Neural progenitor cell (in vitro differentiated cells): ENCODE data around the gene EXOSC7. TPM values are rescaled to one million over a fixed set of nuclear protein-coding genes. Genes with fewer than 3 reads are reported as not detected.

Experiments
- DNase-seq: peaks from one replicate; pipeline ENCODE4 v3.0.0-alpha.2; 2016; ENCODE audit warnings: low spot score
- H2AFZ ChIP-seq: fragments of 200-600 bp; sonication (generic); replicated peaks from 2 replicates; pipeline ENCODE4 v1.6.1; 2016; ENCODE audit warnings: antibody characterized with exemption
- H3F3A ChIP-seq: fragments of 200-600 bp; sonication (generic); 2 replicates; pipeline ENCODE4 v1.6.1; 2016; ENCODE audit warnings: antibody characterized with exemption, low read depth
- H3K27ac ChIP-seq: fragments of 200-600 bp; sonication (generic); 2 replicates; pipeline ENCODE4 v1.5.1; 2016; ENCODE audit warnings: mild to moderate bottlenecking
- H3K27me3 ChIP-seq: fragments of 200-600 bp; sonication (generic); 2 replicates; pipeline ENCODE4 v1.6.1; 2016; ENCODE audit warnings: mild to moderate bottlenecking, moderate library complexity
- H3K36me3 ChIP-seq: fragments of 200-600 bp; sonication (generic); 2 replicates; pipeline ENCODE4 v1.5.1; 2016
- H3K4me1 ChIP-seq: fragments of 200-600 bp; sonication (generic); 2 replicates; pipeline ENCODE4 v1.6.1; 2016; ENCODE audit warnings: mixed run types
- H3K4me2 ChIP-seq: fragments of 200-600 bp; sonication (generic); 2 replicates; pipeline ENCODE4 v1.6.1; 2016
- H3K4me3 ChIP-seq: fragments of 200-600 bp; sonication (generic); 2 replicates; pipeline ENCODE4 v1.5.1; 2016
- H3K79me2 ChIP-seq: fragments of 200-600 bp; sonication (generic); 2 replicates; pipeline ENCODE4 v1.6.1; 2016; ENCODE audit warnings: low read depth
- H3K9ac ChIP-seq: fragments of 200-600 bp; sonication (generic); 2 replicates; pipeline ENCODE4 v1.6.1; 2016
- H3K9me3 ChIP-seq: fragments of 200-600 bp; sonication (generic); 2 replicates; pipeline ENCODE4 v1.5.1; 2016; ENCODE audit warnings: low read depth
- H4K20me1 ChIP-seq: fragments of 200-600 bp; sonication (generic); 2 replicates; pipeline ENCODE4 v1.6.1; 2016; ENCODE audit warnings: low read depth
- H3K27ac Mint-ChIP-seq: 3 replicates; pipeline ENCODE4 v1.8.0; 2021; ENCODE audit warnings: mixed read lengths
- H3K27me3 Mint-ChIP-seq: 2 replicates; pipeline ENCODE4 v1.8.0; 2022; ENCODE audit warnings: low read depth, mild to moderate bottlenecking, inconsistent platforms, moderate library complexity, mixed read lengths; ENCODE audit not compliant: insufficient read depth
- H3K36me3 Mint-ChIP-seq: 3 replicates; pipeline ENCODE4 v1.8.0; 2021; ENCODE audit warnings: mixed read lengths
- H3K4me1 Mint-ChIP-seq: 3 replicates; pipeline ENCODE4 v1.8.0; 2021; ENCODE audit warnings: mixed read lengths
- H3K4me3 Mint-ChIP-seq: 3 replicates; pipeline ENCODE4 v1.8.0; 2021; ENCODE audit warnings: mild to moderate bottlenecking, moderate library complexity, mixed read lengths
- H3K9me3 Mint-ChIP-seq: 3 replicates; pipeline ENCODE4 v1.8.0; 2020; ENCODE audit warnings: mixed read lengths
- CTCF ChIP-seq: fragments of 200-600 bp; sonication (generic); IDR thresholded peaks from 2 replicates; pipeline ENCODE4 v1.5.1; 2017; ENCODE audit warnings: antibody characterized with exemption, mild to moderate bottlenecking
- EZH2 ChIP-seq: fragments of 200-600 bp; sonication (generic); IDR thresholded peaks from 2 replicates; pipeline ENCODE4 v1.6.1; 2017; ENCODE audit warnings: antibody characterized with exemption, mild to moderate bottlenecking, moderate library complexity
- EZH2phosphoT487 ChIP-seq: fragments of 200-600 bp; sonication (generic); IDR thresholded peaks from 2 replicates; pipeline ENCODE4 v1.6.1; 2017; ENCODE audit warnings: antibody characterized with exemption
- total RNA-seq: library from RNA; depleted of rRNA; stranded (reverse); fragments of >200 nt; gene quantifications from 2 replicates; pipeline ENCODE4 v1.2.3, GENCODE V29; 2015; ENCODE audit warnings: low replicate concordance

EXOSC7 gene
- total RNA-seq, 1 donor from 2014 or later, result 88.7 TPM

GRCh38 chr3:44955917-44956316 is 20.1 kb upstream of the EXOSC7 start:
- Histone ChIP-seq H4K20me1 (peaks cover 22% of the 10 kb centered on the region), H3F3A (peaks cover 7% of the 10 kb centered on the region), H3K9me3 (no peaks in the 10 kb centered on the region), H3K4me2 (no peak overlapping the region), H3K27ac (no peak overlapping the region), H3K4me3 (no peak overlapping the region), H2AFZ (no peak overlapping the region), H3K36me3 (no peaks in the 10 kb centered on the region), H3K79me2 (peaks cover 11% of the 10 kb centered on the region), H3K4me1 (peaks cover 4% of the 10 kb centered on the region), H3K9ac (no peak overlapping the region), H3K27me3 (no peaks in the 10 kb centered on the region)
- no peak for DNase-seq
- TF ChIP-seq EZH2, result no peak
- TF ChIP-seq CTCF, result no peak
- Mint-ChIP-seq H3K27me3 (no peaks in the 10 kb centered on the region), H3K36me3 (peaks cover 5% of the 10 kb centered on the region), H3K4me3 (no peak overlapping the region), H3K9me3 (no peaks in the 10 kb centered on the region), H3K27ac (no peak overlapping the region), H3K4me1 (peaks cover under 1% of the 10 kb centered on the region)

GRCh38 chr3:44957986-44958385 is 18.1 kb upstream of the EXOSC7 start:
- peaks cover 3% of the 10 kb centered on the region for H3K36me3 Mint-ChIP-seq
- H3K27me3 Mint-ChIP-seq, result no peaks in the 10 kb centered on the region
- H3K4me3 Mint-ChIP-seq, result no peak overlapping the region
- Histone ChIP-seq H3K4me1 (no peaks in the 10 kb centered on the region), H3K36me3 (no peaks in the 10 kb centered on the region), H3K79me2 (peaks cover 29% of the 10 kb centered on the region), H3F3A (no peaks in the 10 kb centered on the region), H3K9me3 (no peaks in the 10 kb centered on the region), H2AFZ (no peak overlapping the region), H3K4me3 (no peak overlapping the region), H3K27me3 (no peaks in the 10 kb centered on the region), H3K27ac (no peak overlapping the region), H3K9ac (no peak overlapping the region), H3K4me2 (no peak overlapping the region), H4K20me1 (peaks cover 25% of the 10 kb centered on the region)
- no peak for TF ChIP-seq CTCF
- no peak for TF ChIP-seq EZH2phosphoT487
- TF ChIP-seq EZH2, result no peak
- no peaks in the 10 kb centered on the region for H3K4me1 Mint-ChIP-seq
- DNase-seq, result no peak
- H3K27ac Mint-ChIP-seq, result no peak overlapping the region
- no peaks in the 10 kb centered on the region for H3K9me3 Mint-ChIP-seq

GRCh38 chr3:44958386-44958785 is 17.7 kb upstream of the EXOSC7 start:
- DNase-seq, result no peak
- Histone ChIP-seq H3K27ac (no peak overlapping the region), H4K20me1 (peaks cover 27% of the 10 kb centered on the region), H3K79me2 (peaks cover 33% of the 10 kb centered on the region), H2AFZ (no peak overlapping the region), H3K36me3 (no peaks in the 10 kb centered on the region), H3K4me1 (no peaks in the 10 kb centered on the region), H3F3A (no peaks in the 10 kb centered on the region), H3K4me2 (no peak overlapping the region), H3K4me3 (no peak overlapping the region), H3K9ac (no peak overlapping the region), H3K9me3 (no peaks in the 10 kb centered on the region), H3K27me3 (no peaks in the 10 kb centered on the region)
- H3K4me1 Mint-ChIP-seq, result no peaks in the 10 kb centered on the region
- H3K27ac Mint-ChIP-seq, result no peak overlapping the region
- H3K27me3 Mint-ChIP-seq, result no peaks in the 10 kb centered on the region
- peaks cover 3% of the 10 kb centered on the region for H3K36me3 Mint-ChIP-seq
- no peak for TF ChIP-seq CTCF
- no peak for TF ChIP-seq EZH2phosphoT487
- TF ChIP-seq EZH2, result no peak
- H3K9me3 Mint-ChIP-seq, result no peaks in the 10 kb centered on the region
- no peak overlapping the region for H3K4me3 Mint-ChIP-seq
